Spinal cord (tissue), 10 donors: ENCODE results near the gene C3orf33. TPM values are rescaled to one million over a fixed set of nuclear protein-coding genes. Genes with fewer than 3 reads are reported as not detected.
A peak's percentile ranks its signal among the peaks of the same experiment; 100 is the strongest.

Experiments
- DNase-seq, 6 donors: peaks; one replicate each; pipeline versions ENCODE4 v3.0.0 to v3.0.0-alpha.2; 2013 to 2015; ENCODE audit warnings: low spot score in 6 of 6, low read depth in 4 of 6
- H3K27ac ChIP-seq: one replicate; pipeline ENCODE4 v1.5.1; 2013; ENCODE audit warnings: low read depth, low read length, control low read depth
- H3K27me3 ChIP-seq: one replicate; pipeline ENCODE4 v1.6.1; 2013; ENCODE audit warnings: low read length; ENCODE audit not compliant: control insufficient read depth, insufficient read depth
- H3K36me3 ChIP-seq: one replicate; pipeline ENCODE4 v1.6.1; 2013; ENCODE audit warnings: low read length; ENCODE audit not compliant: control insufficient read depth, insufficient read depth
- H3K4me1 ChIP-seq: one replicate; pipeline ENCODE4 v1.6.1; 2013; ENCODE audit warnings: low read length; ENCODE audit not compliant: control insufficient read depth, insufficient read depth
- H3K4me3 ChIP-seq: one replicate; pipeline ENCODE4 v1.5.1; 2013; ENCODE audit warnings: low read depth, low read length, control low read depth
- H3K9me3 ChIP-seq: one replicate; pipeline ENCODE4 v1.6.1; 2013; ENCODE audit warnings: low read length; ENCODE audit not compliant: control insufficient read depth, insufficient read depth
- WGBS: methylation state at CpG from one replicate; pipeline ENCODE4 v1.1.5; 2013; ENCODE audit warnings: missing lambda C conversion rate; ENCODE audit not compliant: insufficient coverage; 5-methylcytosine and 5-hydroxymethylcytosine counted together
- polyA plus RNA-seq, 2 donors: library from polyadenylated mRNA; unstranded; fragments of 120-200 nt; gene quantifications; one replicate each; pipeline ENCODE4 v1.2.1, GENCODE V29; 2013; ENCODE audit not compliant: insufficient read length in 2 of 2
- total RNA-seq, 2 donors: library from RNA; depleted of rRNA in 1 of 2; stranded (reverse); fragments of 120-200 nt in 1 of 2; fragments of >200 nt in 1 of 2; gene quantifications; one replicate each; pipeline versions ENCODE4 v1.2.3 to v1.2.4, GENCODE V29; 2013 to 2014
- donor health status: healthy.

Gene C3orf33
- total and polyA plus RNA-seq, 4 donors = 6.4 to 12.1 (median 10.1) TPM

DNA sequence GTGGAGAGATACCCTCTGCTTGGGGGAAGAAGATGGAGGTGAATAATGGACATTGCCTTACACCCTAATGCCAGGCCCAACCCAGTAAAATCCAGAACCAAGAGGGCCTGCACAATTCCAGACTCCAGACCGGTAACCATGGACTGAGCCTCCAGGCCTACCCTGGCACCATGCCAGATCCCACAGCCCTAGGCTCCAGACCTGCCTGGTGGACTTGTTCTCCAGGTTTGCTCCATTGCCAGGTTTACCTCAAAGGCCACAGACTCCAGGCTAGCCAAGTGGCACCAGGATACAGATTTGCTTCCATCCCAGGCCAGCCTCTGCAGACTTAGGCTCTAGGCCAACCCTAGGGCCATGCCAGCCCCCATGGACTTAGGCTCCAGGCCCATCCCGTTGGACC, 75.2 kb downstream of the C3orf33 start:
- no peaks in the 10 kb centered on the region for H3K27me3 ChIP-seq
- no peaks in the 10 kb centered on the region for H3K4me1 ChIP-seq
- H3K9me3 ChIP-seq = no peaks in the 10 kb centered on the region
- DNase-seq = no peak
- H3K36me3 ChIP-seq = no peaks in the 10 kb centered on the region
- H3K4me3 ChIP-seq = no peak overlapping the region
- WGBS = 88% methylated on average over 2 of the region's 2 CpGs
- H3K27ac ChIP-seq = no peak overlapping the region

- no CpG with 5 or more reads among the region's 3 CpGs for WGBS
- Histone ChIP-seq H3K4me1 (no peaks in the 10 kb centered on the region), H3K36me3 (no peaks in the 10 kb centered on the region), H3K4me3 (no peak overlapping the region), H3K9me3 (no peaks in the 10 kb centered on the region), H3K27me3 (no peaks in the 10 kb centered on the region), H3K27ac (no peak overlapping the region)
- DNase-seq = no peak
Measured at GRCh38 chr3:155727836-155728235, 78.2 kb downstream of the C3orf33 start.

DNA sequence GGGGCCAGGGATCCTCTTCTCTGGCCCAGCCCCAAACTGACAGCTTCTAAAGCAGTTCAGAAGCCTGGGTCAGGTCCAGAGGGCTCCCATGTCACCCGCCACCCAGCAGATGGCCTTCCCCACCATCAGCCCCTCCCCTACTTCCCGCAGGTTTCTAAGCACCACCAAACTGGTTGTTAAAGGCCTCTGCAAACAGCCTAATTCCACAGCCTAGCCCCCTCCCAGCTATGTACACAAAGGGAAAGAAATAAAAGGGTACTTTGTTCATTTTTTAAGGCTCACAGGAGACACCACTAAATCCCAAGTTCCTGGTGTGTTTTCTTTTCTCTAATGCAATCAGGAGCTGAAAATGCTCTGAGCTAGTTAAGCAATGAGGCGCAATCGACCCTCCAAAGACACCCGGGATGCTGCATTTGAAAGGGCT, 91.8 kb downstream of the C3orf33 start:
- WGBS = no CpG with 5 or more reads among the region's 5 CpGs
- no peaks in the 10 kb centered on the region for H3K27me3 ChIP-seq
- DNase-seq = peak in 3 of 6 donors; percentile 33 to 88 (median 67)
- H3K4me1 ChIP-seq = peaks cover 4% of the 10 kb centered on the region
- peak overlapping the region; percentile 54 for H3K27ac ChIP-seq
- H3K36me3 ChIP-seq = no peaks in the 10 kb centered on the region
- no peak overlapping the region for H3K4me3 ChIP-seq
- peaks cover 4% of the 10 kb centered on the region for H3K9me3 ChIP-seq

Other genes starting within 250 kb of the C3orf33 start
- gene PLCH1, start 61.2 kb downstream of the C3orf33 start, total RNA-seq = 10 to 100 TPM; 10.2 to 20.6 TPM
- 10 to 100 TPM; 12.1 to 13.7 TPM for gene PLCH1, start 61.2 kb downstream of the C3orf33 start, polyA plus RNA-seq
- 10 to 100 TPM; 36.6 to 38.3 TPM for gene SLC33A1, start 48.1 kb upstream of the C3orf33 start, total RNA-seq
- gene SLC33A1, start 48.1 kb upstream of the C3orf33 start, polyA plus RNA-seq = 10 to 100 TPM; 17.2 TPM
- gene GMPS, start 64.4 kb upstream of the C3orf33 start, total RNA-seq = 10 to 100 TPM; 36.1 to 41.1 TPM
- gene GMPS, start 64.4 kb upstream of the C3orf33 start, polyA plus RNA-seq = 10 to 100 TPM; 27.2 to 32.8 TPM